Measurements from ENCODE around the gene GOLT1A.

GOLT1A gene

GRCh38 chr1:204257446-204257845 lies 43.7 kb upstream of the GOLT1A start:
- no peaks in the 10 kb centered on the region for H3K27me3 ChIP-seq (ENCODE audit: low read length)
- H3F3A ChIP-seq (ENCODE audit: insufficient read depth): no peaks in the 10 kb centered on the region
- no peak overlapping the region for H2AFZ ChIP-seq (ENCODE audit: low read depth, low read length, severe bottlenecking)
- H3K9me3 ChIP-seq (ENCODE audit: insufficient read depth, low read length): no peaks in the 10 kb centered on the region
- H4K20me1 ChIP-seq (ENCODE audit: low read depth, low read length): no peaks in the 10 kb centered on the region
- no peak overlapping the region for H3K9ac ChIP-seq (ENCODE audit: low read length)
- H3K27ac ChIP-seq (ENCODE audit: low read depth, low read length): no peak overlapping the region
- H3K79me2 ChIP-seq (ENCODE audit: insufficient read depth, low read length): no peaks in the 10 kb centered on the region
- H3K4me3 ChIP-seq (ENCODE audit: insufficient read depth, low read length, poor library complexity, severe bottlenecking): no peak overlapping the region
- no peaks in the 10 kb centered on the region for H3K9me2 ChIP-seq (replicated peaks; ENCODE audit: insufficient read depth, low read length)
- H3K36me3 ChIP-seq (ENCODE audit: low read length): no peaks in the 10 kb centered on the region
- H3K4me2 ChIP-seq (ENCODE audit: low read depth, low read length, poor library complexity, severe bottlenecking): no peak overlapping the region
- no peak for TF ChIP-seq CTCF (IDR thresholded peaks at IDR 0.05; ENCODE audit: insufficient read depth, low read length, poor library complexity, severe bottlenecking)
- no peak for TF ChIP-seq EZH2phosphoT487 (conservative IDR thresholded peaks at IDR 0.05; ENCODE audit: low read length)

GRCh38 chr1:204256531-204256930 lies 42.7 kb upstream of the GOLT1A start:
- Histone ChIP-seq H4K20me1 (ENCODE audit: low read depth, low read length) (no peaks in the 10 kb centered on the region), H3K9ac (ENCODE audit: low read length) (no peak overlapping the region), H3K9me2 (replicated peaks; ENCODE audit: insufficient read depth, low read length) (no peaks in the 10 kb centered on the region), H3K79me2 (ENCODE audit: insufficient read depth, low read length) (no peaks in the 10 kb centered on the region), H3K27ac (ENCODE audit: low read depth, low read length) (no peak overlapping the region), H3K36me3 (ENCODE audit: low read length) (no peaks in the 10 kb centered on the region), H3K4me3 (ENCODE audit: insufficient read depth, low read length, poor library complexity, severe bottlenecking) (no peak overlapping the region), H3K9me3 (ENCODE audit: insufficient read depth, low read length) (no peaks in the 10 kb centered on the region), H3F3A (ENCODE audit: insufficient read depth) (no peaks in the 10 kb centered on the region), H3K27me3 (ENCODE audit: low read length) (no peaks in the 10 kb centered on the region), H2AFZ (ENCODE audit: low read depth, low read length, severe bottlenecking) (no peak overlapping the region), H3K4me2 (ENCODE audit: low read depth, low read length, poor library complexity, severe bottlenecking) (no peak overlapping the region)
- no peak for TF ChIP-seq CTCF (IDR thresholded peaks at IDR 0.05; ENCODE audit: insufficient read depth, low read length, poor library complexity, severe bottlenecking)
- no peak for TF ChIP-seq EZH2phosphoT487 (conservative IDR thresholded peaks at IDR 0.05; ENCODE audit: low read length)

- no peaks in the 10 kb centered on the region for H3K9me2 ChIP-seq (replicated peaks; ENCODE audit: insufficient read depth, low read length)
- TF ChIP-seq EZH2phosphoT487 (conservative IDR thresholded peaks at IDR 0.05; ENCODE audit: low read length) (no peak), CTCF (IDR thresholded peaks at IDR 0.05; ENCODE audit: insufficient read depth, low read length, poor library complexity, severe bottlenecking) (no peak)
- H4K20me1 ChIP-seq (ENCODE audit: low read depth, low read length): no peaks in the 10 kb centered on the region
- H2AFZ ChIP-seq (ENCODE audit: low read depth, low read length, severe bottlenecking): no peak overlapping the region
- no peak overlapping the region for H3K27ac ChIP-seq (ENCODE audit: low read depth, low read length)
- H3F3A ChIP-seq (ENCODE audit: insufficient read depth): no peaks in the 10 kb centered on the region
- H3K9ac ChIP-seq (ENCODE audit: low read length): no peak overlapping the region
- H3K4me3 ChIP-seq (ENCODE audit: insufficient read depth, low read length, poor library complexity, severe bottlenecking): no peak overlapping the region
- H3K36me3 ChIP-seq (ENCODE audit: low read length): no peaks in the 10 kb centered on the region
- H3K79me2 ChIP-seq (ENCODE audit: insufficient read depth, low read length): no peaks in the 10 kb centered on the region
- H3K27me3 ChIP-seq (ENCODE audit: low read length): no peaks in the 10 kb centered on the region
- no peak overlapping the region for H3K4me2 ChIP-seq (ENCODE audit: low read depth, low read length, poor library complexity, severe bottlenecking)
- no peaks in the 10 kb centered on the region for H3K9me3 ChIP-seq (ENCODE audit: insufficient read depth, low read length)
These were observed 42.2 kb upstream of the GOLT1A start for GRCh38 chr1:204255966-204256365.
